Measurements from ENCODE around the gene ADAM8.

GRCh38 chr10:133260895-133261725 is 15.6 kb downstream of the ADAM8 start:
- TF ChIP-seq, protein P1, sequence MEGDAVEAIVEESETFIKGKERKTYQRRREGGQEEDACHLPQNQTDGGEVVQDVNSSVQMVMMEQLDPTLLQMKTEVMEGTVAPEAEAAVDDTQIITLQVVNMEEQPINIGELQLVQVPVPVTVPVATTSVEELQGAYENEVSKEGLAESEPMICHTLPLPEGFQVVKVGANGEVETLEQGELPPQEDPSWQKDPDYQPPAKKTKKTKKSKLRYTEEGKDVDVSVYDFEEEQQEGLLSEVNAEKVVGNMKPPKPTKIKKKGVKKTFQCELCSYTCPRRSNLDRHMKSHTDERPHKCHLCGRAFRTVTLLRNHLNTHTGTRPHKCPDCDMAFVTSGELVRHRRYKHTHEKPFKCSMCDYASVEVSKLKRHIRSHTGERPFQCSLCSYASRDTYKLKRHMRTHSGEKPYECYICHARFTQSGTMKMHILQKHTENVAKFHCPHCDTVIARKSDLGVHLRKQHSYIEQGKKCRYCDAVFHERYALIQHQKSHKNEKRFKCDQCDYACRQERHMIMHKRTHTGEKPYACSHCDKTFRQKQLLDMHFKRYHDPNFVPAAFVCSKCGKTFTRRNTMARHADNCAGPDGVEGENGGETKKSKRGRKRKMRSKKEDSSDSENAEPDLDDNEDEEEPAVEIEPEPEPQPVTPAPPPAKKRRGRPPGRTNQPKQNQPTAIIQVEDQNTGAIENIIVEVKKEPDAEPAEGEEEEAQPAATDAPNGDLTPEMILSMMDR (IDR thresholded peaks at IDR 0.05; ENCODE audit: poor library complexity, severe bottlenecking), result no peak
- TF ChIP-seq RAD21 (conservative IDR thresholded peaks at IDR 0.05) (no peak), EP300 (conservative IDR thresholded peaks at IDR 0.05; ENCODE audit: poor library complexity, severe bottlenecking) (no peak)
